Measurements from ENCODE around the gene VAC14.

The VAC14 gene

GRCh38 chr16:70721202-70721963 is 79.6 kb downstream of the VAC14 start:
- no peak for DNase-seq

- DNase-seq: no peak
Measured at GRCh38 chr16:70720425-70721201, 80.3 kb downstream of the VAC14 start.

- no peak for DNase-seq
Measured at GRCh38 chr16:70717065-70717464, 83.9 kb downstream of the VAC14 start.

- no peak for DNase-seq
Measured at GRCh38 chr16:70715860-70716357, 85.0 kb downstream of the VAC14 start.

GRCh38 chr16:70715055-70715858 is 85.7 kb downstream of the VAC14 start:
- peak; percentile 60 for DNase-seq

GRCh38 chr16:70714581-70715054 is 86.3 kb downstream of the VAC14 start:
- no peak for DNase-seq

GRCh38 chr16:70713824-70714223 is 87.1 kb downstream of the VAC14 start:
- no peak for DNase-seq

- DNase-seq: no peak
Measured at GRCh38 chr16:70713342-70713741, 87.6 kb downstream of the VAC14 start.

- DNase-seq: no peak
Measured at GRCh38 chr16:70712942-70713341, 88.0 kb downstream of the VAC14 start.

GRCh38 chr16:70712359-70712758 is 88.6 kb downstream of the VAC14 start:
- no peak for DNase-seq

- DNase-seq: no peak
Measured at GRCh38 chr16:70711211-70712031, 89.5 kb downstream of the VAC14 start.

GRCh38 chr16:70710422-70711210 is 90.3 kb downstream of the VAC14 start:
- DNase-seq: no peak

GRCh38 chr16:70709942-70710341 is 91.0 kb downstream of the VAC14 start:
- no peak for DNase-seq

- no peak for DNase-seq
Measured at GRCh38 chr16:70709457-70709856, 91.5 kb downstream of the VAC14 start.

- no peak for DNase-seq
Measured at GRCh38 chr16:70708366-70709246, 92.4 kb downstream of the VAC14 start.

- no peak for DNase-seq
Measured at GRCh38 chr16:70706948-70707465, 94.0 kb downstream of the VAC14 start.

- DNase-seq: no peak
Measured at GRCh38 chr16:70705056-70705455, 95.9 kb downstream of the VAC14 start.

- no peak for DNase-seq
Measured at GRCh38 chr16:70704586-70704985, 96.4 kb downstream of the VAC14 start.

- DNase-seq: no peak
Measured at GRCh38 chr16:70703835-70704381, 97.0 kb downstream of the VAC14 start.

All from NCI-H2029 (cell line).